IPS-15b (cell line): ENCODE measurements around the gene UNC5C.

Experiments used
- H3K27me3 ChIP-seq: one replicate; pipeline ENCODE4 v1.6.1; 2013; ENCODE audit warnings: low read length; ENCODE audit not compliant: control insufficient read depth, insufficient read depth
- H3K36me3 ChIP-seq: one replicate; pipeline ENCODE4 v1.6.1; 2013; ENCODE audit warnings: low read length; ENCODE audit not compliant: control insufficient read depth, insufficient read depth
- H3K4me1 ChIP-seq: one replicate; pipeline ENCODE4 v1.6.1; 2013; ENCODE audit warnings: mild to moderate bottlenecking, low read length; ENCODE audit not compliant: control insufficient read depth, insufficient read depth
- H3K4me3 ChIP-seq: one replicate; pipeline ENCODE4 v1.5.1; 2013; ENCODE audit warnings: low read depth, low read length
- H3K9ac ChIP-seq: one replicate; pipeline ENCODE4 v1.6.1; 2013; ENCODE audit warnings: low read depth, mild to moderate bottlenecking, low read length
- H3K9me3 ChIP-seq: one replicate; pipeline ENCODE4 v1.6.1; 2013; ENCODE audit warnings: mild to moderate bottlenecking, low read length; ENCODE audit not compliant: control insufficient read depth, insufficient read depth

UNC5C gene

GRCh38 chr4:95217197-95217596, 331.6 kb downstream of the UNC5C start:
- Histone ChIP-seq H3K36me3 (no peaks in the 10 kb centered on the region), H3K9ac (no peak overlapping the region), H3K4me1 (no peaks in the 10 kb centered on the region), H3K9me3 (no peaks in the 10 kb centered on the region), H3K27me3 (no peaks in the 10 kb centered on the region), H3K4me3 (no peak overlapping the region)

- Histone ChIP-seq H3K9me3 (no peaks in the 10 kb centered on the region), H3K27me3 (no peaks in the 10 kb centered on the region), H3K36me3 (no peaks in the 10 kb centered on the region), H3K9ac (no peak overlapping the region), H3K4me1 (no peaks in the 10 kb centered on the region), H3K4me3 (no peak overlapping the region)
These were observed 332.1 kb downstream of the UNC5C start for GRCh38 chr4:95216636-95217035.

GRCh38 chr4:95215991-95216605, 332.7 kb downstream of the UNC5C start:
- H3K27me3 ChIP-seq: no peaks in the 10 kb centered on the region

GRCh38 chr4:95215043-95215442, 333.7 kb downstream of the UNC5C start:
- Histone ChIP-seq H3K36me3 (no peaks in the 10 kb centered on the region), H3K9me3 (no peaks in the 10 kb centered on the region), H3K4me1 (no peaks in the 10 kb centered on the region), H3K4me3 (no peak overlapping the region), H3K9ac (no peak overlapping the region), H3K27me3 (no peaks in the 10 kb centered on the region)

More at GRCh38 chr4:95215991-95216605, 332.7 kb downstream of the UNC5C start:
- H3K4me3 ChIP-seq: no peak overlapping the region
- H3K36me3 ChIP-seq: no peaks in the 10 kb centered on the region
- no peaks in the 10 kb centered on the region for H3K4me1 ChIP-seq
- no peak overlapping the region for H3K9ac ChIP-seq
- H3K9me3 ChIP-seq: no peaks in the 10 kb centered on the region

- no peaks in the 10 kb centered on the region for H3K27me3 ChIP-seq
- no peak overlapping the region for H3K9ac ChIP-seq
- H3K36me3 ChIP-seq: no peaks in the 10 kb centered on the region
- no peaks in the 10 kb centered on the region for H3K4me1 ChIP-seq
- H3K9me3 ChIP-seq: no peaks in the 10 kb centered on the region
- no peak overlapping the region for H3K4me3 ChIP-seq
These were observed 334.4 kb downstream of the UNC5C start for GRCh38 chr4:95214408-95214807.

GRCh38 chr4:95213366-95213765, 335.4 kb downstream of the UNC5C start:
- Histone ChIP-seq H3K4me1 (no peaks in the 10 kb centered on the region), H3K4me3 (no peak overlapping the region), H3K27me3 (no peaks in the 10 kb centered on the region)

GRCh38 chr4:95212692-95213091, 336.1 kb downstream of the UNC5C start:
- H3K27me3 ChIP-seq: no peaks in the 10 kb centered on the region
- no peaks in the 10 kb centered on the region for H3K4me1 ChIP-seq
- no peak overlapping the region for H3K4me3 ChIP-seq
- H3K9ac ChIP-seq: no peak overlapping the region
- H3K9me3 ChIP-seq: no peaks in the 10 kb centered on the region
- no peaks in the 10 kb centered on the region for H3K36me3 ChIP-seq

More at GRCh38 chr4:95213366-95213765, 335.4 kb downstream of the UNC5C start:
- H3K9ac ChIP-seq: no peak overlapping the region
- no peaks in the 10 kb centered on the region for H3K36me3 ChIP-seq
- no peaks in the 10 kb centered on the region for H3K9me3 ChIP-seq

GRCh38 chr4:95209927-95210326, 338.8 kb downstream of the UNC5C start:
- Histone ChIP-seq H3K27me3 (no peaks in the 10 kb centered on the region), H3K9ac (no peak overlapping the region), H3K4me3 (no peak overlapping the region), H3K36me3 (no peaks in the 10 kb centered on the region), H3K4me1 (no peaks in the 10 kb centered on the region), H3K9me3 (no peaks in the 10 kb centered on the region)

- H3K4me1 ChIP-seq: no peaks in the 10 kb centered on the region
- H3K36me3 ChIP-seq: no peaks in the 10 kb centered on the region
- no peaks in the 10 kb centered on the region for H3K27me3 ChIP-seq
- no peak overlapping the region for H3K4me3 ChIP-seq
- H3K9ac ChIP-seq: no peak overlapping the region
- no peaks in the 10 kb centered on the region for H3K9me3 ChIP-seq
These were observed 343.9 kb downstream of the UNC5C start for GRCh38 chr4:95204873-95205272.

GRCh38 chr4:95204267-95204844, 344.4 kb downstream of the UNC5C start:
- Histone ChIP-seq H3K4me3 (no peak overlapping the region), H3K4me1 (no peaks in the 10 kb centered on the region)

GRCh38 chr4:95198961-95199360, 349.8 kb downstream of the UNC5C start:
- Histone ChIP-seq H3K27me3 (no peaks in the 10 kb centered on the region), H3K36me3 (no peaks in the 10 kb centered on the region), H3K4me1 (no peaks in the 10 kb centered on the region), H3K9ac (no peak overlapping the region), H3K4me3 (no peak overlapping the region), H3K9me3 (no peaks in the 10 kb centered on the region)

More at GRCh38 chr4:95204267-95204844, 344.4 kb downstream of the UNC5C start:
- H3K36me3 ChIP-seq: no peaks in the 10 kb centered on the region
- no peak overlapping the region for H3K9ac ChIP-seq
- no peaks in the 10 kb centered on the region for H3K27me3 ChIP-seq
- H3K9me3 ChIP-seq: no peaks in the 10 kb centered on the region

GRCh38 chr4:95197353-95197752, 351.4 kb downstream of the UNC5C start:
- H3K36me3 ChIP-seq: no peaks in the 10 kb centered on the region
- no peak overlapping the region for H3K9ac ChIP-seq
- H3K4me1 ChIP-seq: no peaks in the 10 kb centered on the region
- no peaks in the 10 kb centered on the region for H3K9me3 ChIP-seq
- H3K4me3 ChIP-seq: no peak overlapping the region
- no peaks in the 10 kb centered on the region for H3K27me3 ChIP-seq
